Panc1 (cell line): ENCODE results near the gene NCAM2.

ENCODE experiments used
- SIN3A ChIP-seq: IDR thresholded peaks from 2 replicates; pipeline ENCODE4 v1.6.1; 2012; ENCODE audit warnings: low read depth, mild to moderate bottlenecking, low read length, moderate library complexity, borderline replicate concordance; ENCODE audit not compliant: insufficient read depth
- TF ChIP-seq, protein P1 (sequence below): fragments of 450-650 bp; IDR thresholded peaks from 2 replicates; pipeline ENCODE4 v1.5.1; 2017; ENCODE audit warnings: mild to moderate bottlenecking

DNA sequence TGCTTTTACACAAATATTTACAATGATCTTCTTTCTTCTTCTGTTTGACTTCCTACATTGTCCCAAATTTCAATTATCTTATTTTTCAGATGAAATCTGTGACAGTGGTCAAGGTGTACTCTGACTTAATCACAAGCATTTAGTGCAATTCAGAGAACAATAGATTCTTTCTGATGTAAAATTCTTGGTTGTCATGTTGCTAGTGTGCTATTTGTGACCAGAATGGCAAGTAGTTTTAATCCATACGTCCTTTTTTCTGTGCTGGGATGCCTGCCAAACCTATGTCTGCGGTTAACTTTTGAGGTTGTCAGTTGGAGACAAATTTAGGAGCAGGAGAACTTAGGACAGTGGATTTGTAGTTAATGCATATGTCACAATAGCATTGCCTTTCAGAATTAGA lies 31.0 kb downstream of the NCAM2 start:
- TF ChIP-seq, protein P1, sequence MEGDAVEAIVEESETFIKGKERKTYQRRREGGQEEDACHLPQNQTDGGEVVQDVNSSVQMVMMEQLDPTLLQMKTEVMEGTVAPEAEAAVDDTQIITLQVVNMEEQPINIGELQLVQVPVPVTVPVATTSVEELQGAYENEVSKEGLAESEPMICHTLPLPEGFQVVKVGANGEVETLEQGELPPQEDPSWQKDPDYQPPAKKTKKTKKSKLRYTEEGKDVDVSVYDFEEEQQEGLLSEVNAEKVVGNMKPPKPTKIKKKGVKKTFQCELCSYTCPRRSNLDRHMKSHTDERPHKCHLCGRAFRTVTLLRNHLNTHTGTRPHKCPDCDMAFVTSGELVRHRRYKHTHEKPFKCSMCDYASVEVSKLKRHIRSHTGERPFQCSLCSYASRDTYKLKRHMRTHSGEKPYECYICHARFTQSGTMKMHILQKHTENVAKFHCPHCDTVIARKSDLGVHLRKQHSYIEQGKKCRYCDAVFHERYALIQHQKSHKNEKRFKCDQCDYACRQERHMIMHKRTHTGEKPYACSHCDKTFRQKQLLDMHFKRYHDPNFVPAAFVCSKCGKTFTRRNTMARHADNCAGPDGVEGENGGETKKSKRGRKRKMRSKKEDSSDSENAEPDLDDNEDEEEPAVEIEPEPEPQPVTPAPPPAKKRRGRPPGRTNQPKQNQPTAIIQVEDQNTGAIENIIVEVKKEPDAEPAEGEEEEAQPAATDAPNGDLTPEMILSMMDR: no peak
- no peak for TF ChIP-seq SIN3A
